Ovary (tissue), 9 donors: Measurements from ENCODE around the gene DSG1. TPM values are rescaled to one million over a fixed set of nuclear protein-coding genes. Genes with fewer than 3 reads are reported as not detected.
"Not testable (repeated sequence)": the region's sequence is repeated elsewhere in the genome, so short reads cannot be mapped to it uniquely, and the experiment has no call there.

Source experiments
- DNase-seq, 5 donors: peaks; one replicate each; pipeline ENCODE4 v3.0.0-alpha.2; 2019 to 2020
- H3K27ac ChIP-seq, 2 donors: fragments of 200-600 bp; one replicate each; pipeline versions ENCODE4 v1.5.1 to v1.8.0; 2019 to 2022
- H3K27me3 ChIP-seq: fragments of 200-600 bp; one replicate; pipeline ENCODE4 v1.8.0; 2022
- H3K36me3 ChIP-seq: fragments of 200-600 bp; sonication (generic); one replicate; pipeline ENCODE4 v1.5.1; 2019
- H3K4me1 ChIP-seq: one replicate; pipeline ENCODE4 v1.8.1; 2013; ENCODE audit warnings: mild to moderate bottlenecking, moderate library complexity; ENCODE audit not compliant: insufficient read depth
- H3K4me3 ChIP-seq: fragments of 200-600 bp; sonication (generic); one replicate; pipeline ENCODE4 v1.5.1; 2017
- H3K9me3 ChIP-seq, 2 donors: fragments of 200-600 bp in 1 of 2; sonication (generic) in 1 of 2; one replicate each; pipeline versions ENCODE4 v1.5.1 to v1.8.1; 2013 to 2019; ENCODE audit warnings: mild to moderate bottlenecking in 1 of 2, moderate library complexity in 1 of 2
- EP300 ChIP-seq: sonication (generic); formaldehyde crosslinking; IDR thresholded peaks from one replicate; pipeline ENCODE4 v1.6.1; 2017; ENCODE audit warnings: antibody characterized with exemption
- POLR2A ChIP-seq: fragments of 450-650 bp; IDR thresholded peaks from one replicate; pipeline ENCODE4 v1.6.1; 2017; ENCODE audit warnings: antibody characterized with exemption, mild to moderate bottlenecking, moderate library complexity
- WGBS, 3 donors: extraction: QIAGEN DNeasy Blood & Tissue Kit in 1 of 3; methylation state at CpG; one replicate each; pipeline versions ENCODE4 v1.1.5 to v1.1.7; 2013 to 2017; 5-methylcytosine and 5-hydroxymethylcytosine counted together
- intact Hi-C, 4 donors: fragments of 100-400 bp; cut with DNase I; formaldehyde crosslinking; loops; one replicate each; pipeline versions ENCODE4 v1.11.0 to v1.15.1; 2022 to 2023
- polyA plus RNA-seq, 2 donors: library from polyadenylated mRNA; stranded (reverse); fragments of 200-250 nt in 1 of 2; fragments of 350-450 nt in 1 of 2; fragmentation: Illumina TruSeq in 1 of 2; extraction: RNeasy Lipid Tissue Mini Kit (QIAGEN cat#74804) in 1 of 2; gene quantifications; one replicate each; pipeline ENCODE4 v1.2.3, GENCODE V29; 2013 to 2014
- total RNA-seq, 7 donors: library from RNA; depleted of rRNA in 2 of 7; stranded (reverse); fragments of >200 nt in 2 of 7; fragmentation: NEBNext Ultra II Directional in 3 of 7; extraction: Animal tissue kit (Norgen Biotek cat#: 25700) in 3 of 7; gene quantifications; one replicate each; pipeline versions ENCODE4 v1.1.0 to v1.2.4, GENCODE V29; 2016 to 2023
- TF ChIP-seq, protein P1 (sequence below), 3 donors: fragments of 450-650 bp in 2 of 3; fragments of 200-600 bp in 1 of 3; IDR thresholded peaks; one replicate each; pipeline versions ENCODE4 v1.5.1 to v1.8.0; 2016 to 2022; ENCODE audit warnings: antibody characterized with exemption in 3 of 3, mild to moderate bottlenecking in 1 of 3
- donor health status: DM: no; HTN: no; CAD: no; lungs with moderate emphysema.
- donor health status: DM: no; HTN: no; CAD: no.
- donor health status: Bipolar disorder and iron deficiency.
- donor health status: DM: yes; HTN: yes; CAD: no.
- donor health status: DM: no; HTN: no; CAD: no.
- donor health status: DM: yes; HTN: yes; CAD: no.

Gene DSG1
- total and polyA plus RNA-seq, 9 donors, result not detected

DNA sequence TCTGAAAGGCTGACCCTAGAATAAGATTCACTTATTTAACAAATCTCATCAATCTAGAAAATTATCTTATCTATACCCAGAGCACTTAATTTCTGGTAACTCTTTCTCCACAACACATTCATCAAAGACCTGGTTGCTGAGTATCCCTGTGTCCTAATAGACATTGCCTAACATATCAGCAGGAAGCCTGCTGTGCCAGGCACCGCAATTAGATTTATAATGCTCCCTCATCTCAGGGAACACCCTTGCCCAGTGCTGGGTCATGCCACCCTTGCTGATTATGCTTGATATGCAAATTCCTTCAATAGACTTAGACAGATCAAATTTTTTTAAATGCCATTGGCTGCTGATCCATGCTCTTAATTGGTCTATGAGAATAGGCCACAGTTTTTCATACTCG lies 3.8 kb downstream of the DSG1 start:
- no peak for DNase-seq
- Histone ChIP-seq H3K4me3 (no peak overlapping the region), H3K9me3 (no peaks in the 10 kb centered on the region), H3K4me1 (no peaks in the 10 kb centered on the region), H3K27me3 (no peaks in the 10 kb centered on the region), H3K36me3 (no peaks in the 10 kb centered on the region), H3K27ac (no peak overlapping the region)
- intact Hi-C loops, result no loop called here
- WGBS, 3 donors, result 63 to 89% (median 68%) methylated on average over 2 of the region's 2 CpGs
- no peak for TF ChIP-seq EP300
- no peak for TF ChIP-seq POLR2A
- TF ChIP-seq, protein P1, sequence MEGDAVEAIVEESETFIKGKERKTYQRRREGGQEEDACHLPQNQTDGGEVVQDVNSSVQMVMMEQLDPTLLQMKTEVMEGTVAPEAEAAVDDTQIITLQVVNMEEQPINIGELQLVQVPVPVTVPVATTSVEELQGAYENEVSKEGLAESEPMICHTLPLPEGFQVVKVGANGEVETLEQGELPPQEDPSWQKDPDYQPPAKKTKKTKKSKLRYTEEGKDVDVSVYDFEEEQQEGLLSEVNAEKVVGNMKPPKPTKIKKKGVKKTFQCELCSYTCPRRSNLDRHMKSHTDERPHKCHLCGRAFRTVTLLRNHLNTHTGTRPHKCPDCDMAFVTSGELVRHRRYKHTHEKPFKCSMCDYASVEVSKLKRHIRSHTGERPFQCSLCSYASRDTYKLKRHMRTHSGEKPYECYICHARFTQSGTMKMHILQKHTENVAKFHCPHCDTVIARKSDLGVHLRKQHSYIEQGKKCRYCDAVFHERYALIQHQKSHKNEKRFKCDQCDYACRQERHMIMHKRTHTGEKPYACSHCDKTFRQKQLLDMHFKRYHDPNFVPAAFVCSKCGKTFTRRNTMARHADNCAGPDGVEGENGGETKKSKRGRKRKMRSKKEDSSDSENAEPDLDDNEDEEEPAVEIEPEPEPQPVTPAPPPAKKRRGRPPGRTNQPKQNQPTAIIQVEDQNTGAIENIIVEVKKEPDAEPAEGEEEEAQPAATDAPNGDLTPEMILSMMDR (IDR thresholded peaks at IDR 0.05), result no peak

DNA sequence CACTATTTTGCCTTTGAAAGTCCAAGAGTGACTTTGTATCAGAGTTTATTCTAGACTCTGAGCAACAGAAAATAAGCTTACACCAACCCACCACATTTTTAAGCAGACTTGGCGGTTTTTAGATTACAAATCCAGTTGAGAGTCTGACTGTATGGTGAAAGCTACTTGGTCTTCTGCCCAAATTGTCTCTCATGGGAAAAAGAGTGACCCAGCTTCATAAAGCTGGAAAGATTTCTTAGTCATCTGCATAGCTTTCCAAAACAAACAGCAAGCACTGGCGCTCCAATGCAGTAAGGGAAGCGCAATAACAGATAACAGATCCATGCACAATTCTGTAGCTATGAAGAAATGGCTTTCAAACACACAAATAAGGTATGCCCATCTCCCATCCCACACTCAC lies 7.1 kb downstream of the DSG1 start:
- no peaks in the 10 kb centered on the region for H3K36me3 ChIP-seq
- H3K4me3 ChIP-seq, result no peak overlapping the region
- H3K27me3 ChIP-seq, result no peaks in the 10 kb centered on the region
- H3K4me1 ChIP-seq, result no peaks in the 10 kb centered on the region
- intact Hi-C loops, result no loop called here
- no peak for DNase-seq
- no peak overlapping the region for H3K27ac ChIP-seq
- WGBS, 3 donors, result 37 to 57% (median 46%) methylated on average over 3 of the region's 3 CpGs
- TF ChIP-seq EP300 (no peak), POLR2A (no peak)
- TF ChIP-seq, protein P1 (IDR thresholded peaks at IDR 0.05), result no peak
- H3K9me3 ChIP-seq, result no peaks in the 10 kb centered on the region

DNA sequence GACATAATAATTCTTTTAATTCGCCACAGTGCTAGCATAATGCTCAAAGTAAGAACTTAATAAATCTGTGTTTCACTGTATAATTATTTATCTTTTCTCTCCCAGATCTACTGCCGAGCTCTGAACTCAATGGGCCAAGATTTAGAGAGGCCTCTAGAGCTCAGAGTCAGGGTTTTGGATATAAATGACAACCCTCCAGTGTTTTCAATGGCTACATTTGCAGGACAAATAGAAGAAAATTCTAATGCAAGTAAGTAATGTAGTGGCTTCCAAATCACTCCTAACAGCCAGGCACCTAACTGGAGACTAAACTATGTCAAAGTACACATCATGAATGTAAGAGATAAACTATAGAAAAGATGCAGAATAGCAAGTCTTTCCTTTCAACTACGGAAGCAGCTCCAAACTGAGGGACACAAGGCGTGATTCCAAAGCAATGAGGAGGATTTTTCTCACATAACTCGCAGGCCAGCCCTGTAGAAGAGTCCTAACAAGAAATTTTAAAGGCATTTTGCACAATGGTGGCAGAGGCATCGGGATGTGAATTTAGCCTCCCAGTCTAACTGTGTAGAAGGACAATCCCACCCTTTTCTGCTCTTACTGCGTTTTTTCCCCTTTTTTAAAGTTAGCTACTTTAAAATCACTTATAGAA lies 12.0 kb downstream of the DSG1 start:
- Histone ChIP-seq H3K36me3 (no peaks in the 10 kb centered on the region), H3K9me3 (no peaks in the 10 kb centered on the region), H3K27ac (no peak overlapping the region), H3K4me3 (no peak overlapping the region), H3K4me1 (no peaks in the 10 kb centered on the region), H3K27me3 (no peaks in the 10 kb centered on the region)
- 66 to 70% (median 69%) methylated on average over 7 of the region's 7 CpGs for WGBS, 3 donors
- TF ChIP-seq EP300, result no peak
- no peak for TF ChIP-seq POLR2A
- TF ChIP-seq, protein P1 (IDR thresholded peaks at IDR 0.05), result no peak
- no peak for DNase-seq
- intact Hi-C loops, result no loop called here

DNA sequence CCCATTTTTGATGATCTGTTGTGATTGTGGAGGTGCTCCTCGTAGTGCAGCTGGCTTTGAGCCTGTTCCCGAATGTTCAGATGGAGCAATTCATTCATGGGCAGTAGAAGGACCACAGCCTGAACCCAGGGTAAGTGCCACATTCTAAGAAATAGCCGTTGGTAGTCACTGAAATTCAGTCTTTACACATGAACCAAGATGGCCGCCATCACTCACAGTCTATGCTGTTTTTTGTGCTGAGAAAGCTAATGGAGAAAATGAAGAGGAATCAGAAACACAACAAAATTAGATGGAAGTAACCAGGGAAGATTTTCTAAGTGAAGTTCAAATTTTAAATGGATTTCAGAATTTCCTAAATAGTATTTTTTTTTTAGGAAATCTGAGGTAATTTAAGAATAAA lies 25.5 kb downstream of the DSG1 start:
- no peak overlapping the region for H3K4me3 ChIP-seq
- no peak overlapping the region for H3K27ac ChIP-seq
- H3K4me1 ChIP-seq, result no peaks in the 10 kb centered on the region
- WGBS, 3 donors, result 89 to 95% (median 90%) methylated on average over 4 of the region's 4 CpGs
- no peaks in the 10 kb centered on the region for H3K27me3 ChIP-seq
- TF ChIP-seq, protein P1 (IDR thresholded peaks at IDR 0.05), result no peak
- TF ChIP-seq EP300 (no peak), POLR2A (no peak)
- intact Hi-C loops, result no loop called here
- no peak for DNase-seq
- H3K36me3 ChIP-seq, result no peaks in the 10 kb centered on the region
- no peaks in the 10 kb centered on the region for H3K9me3 ChIP-seq

DNA sequence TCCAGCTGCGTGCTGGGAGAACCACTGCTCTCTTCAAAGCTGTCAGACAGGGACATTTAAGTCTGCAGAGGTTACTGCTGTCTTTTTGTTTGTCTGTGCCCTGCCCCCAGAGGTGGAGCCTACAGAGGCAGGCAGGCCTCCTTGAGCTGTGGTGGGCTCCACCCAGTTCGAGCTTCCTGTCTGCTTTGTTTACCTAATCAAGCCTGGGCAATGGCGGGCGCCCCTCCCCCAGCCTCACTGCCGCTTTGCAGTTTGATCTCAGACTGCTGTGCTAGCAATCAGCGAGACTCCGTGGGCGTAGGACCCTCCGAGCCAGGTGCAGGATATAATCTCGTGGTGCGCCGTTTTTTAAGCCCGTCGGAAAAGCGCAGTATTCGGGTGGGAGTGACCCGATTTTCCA lies 35.4 kb downstream of the DSG1 start:
- intact Hi-C loops, DNase-seq, H3K9me3 ChIP-seq, H3K36me3 ChIP-seq, H3K4me3 ChIP-seq, H3K27ac ChIP-seq, H3K27me3 ChIP-seq, H3K4me1 ChIP-seq: not testable (repeated sequence)
- 66 to 85% (median 85%) methylated on average over 4 to 15 of the region's 17 CpGs for WGBS, 3 donors
